ENCODE measurements around the gene C17orf58. TPM values are rescaled to one million over a fixed set of nuclear protein-coding genes. Genes with fewer than 3 reads are reported as not detected.
"Not testable (repeated sequence)": the region's sequence is repeated elsewhere in the genome, so short reads cannot be mapped to it uniquely, and the experiment has no call there.

Gene C17orf58
- total RNA-seq, 1 donor from 2014 or later, result 6.7 TPM

DNA sequence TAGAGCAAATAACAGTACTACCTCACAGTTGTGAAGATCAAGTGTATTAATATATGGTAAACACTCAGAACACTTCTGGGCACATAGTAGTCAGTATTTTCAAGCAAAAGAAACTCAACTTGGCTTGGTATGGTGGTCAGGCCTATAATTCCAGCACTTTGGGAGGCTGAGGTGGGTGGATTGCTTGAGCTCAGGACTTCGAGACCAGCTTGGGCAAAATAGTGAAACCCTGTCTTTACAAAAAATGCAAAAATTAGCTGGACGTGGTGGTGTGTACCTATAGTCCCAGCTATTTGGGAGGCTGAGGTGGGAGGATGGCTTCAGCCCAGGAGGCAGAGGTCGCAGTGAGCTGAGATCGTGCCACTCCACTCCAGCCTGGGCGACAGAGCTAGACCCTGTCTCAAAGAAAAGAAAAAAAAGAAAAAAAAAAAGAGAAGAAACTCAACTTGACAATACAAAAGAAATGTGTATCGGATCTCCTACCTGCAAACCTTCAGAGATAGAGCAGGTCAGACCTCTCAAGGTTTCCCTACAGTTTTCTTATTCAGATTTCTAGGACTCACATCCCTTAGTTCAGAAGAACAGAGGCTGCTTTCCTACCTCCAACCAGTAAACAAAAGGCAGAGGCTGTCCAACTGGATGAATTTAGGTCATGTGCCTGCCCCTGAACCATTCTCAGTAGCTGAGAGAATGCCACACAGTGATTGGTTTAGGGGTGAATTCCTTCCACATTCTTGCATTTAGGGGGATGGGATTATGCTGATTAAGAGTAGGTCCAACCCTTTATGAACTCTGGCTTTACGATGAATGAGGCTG, 37.6 kb upstream of the C17orf58 start:
- no peak for TF ChIP-seq CTCF (IDR thresholded peaks at IDR 0.05; ENCODE audit: unreplicated experiment)
- H3K4me3 Mint-ChIP-seq (ENCODE audit: unreplicated experiment), result no peak overlapping the region
- H3K36me3 Mint-ChIP-seq (ENCODE audit: low read depth, unreplicated experiment), result peaks cover 9% of the 10 kb centered on the region
- peak; percentile 42 for DNase-seq (ENCODE audit: low spot score)
- H3K9me3 Mint-ChIP-seq (ENCODE audit: unreplicated experiment), result no peaks in the 10 kb centered on the region
- H3K27me3 Mint-ChIP-seq (ENCODE audit: unreplicated experiment), result peaks cover 3% of the 10 kb centered on the region
- H3K4me1 Mint-ChIP-seq (ENCODE audit: unreplicated experiment), result peaks cover 9% of the 10 kb centered on the region
- H3K27ac Mint-ChIP-seq (ENCODE audit: unreplicated experiment), result peak overlapping the region; percentile 84

- Mint-ChIP-seq H3K4me1 (ENCODE audit: unreplicated experiment) (no peaks in the 10 kb centered on the region), H3K36me3 (ENCODE audit: low read depth, unreplicated experiment) (no peaks in the 10 kb centered on the region), H3K27me3 (ENCODE audit: unreplicated experiment) (no peaks in the 10 kb centered on the region), H3K27ac (ENCODE audit: unreplicated experiment) (no peak overlapping the region), H3K9me3 (ENCODE audit: unreplicated experiment) (no peaks in the 10 kb centered on the region), H3K4me3 (ENCODE audit: unreplicated experiment) (no peak overlapping the region)
- DNase-seq (ENCODE audit: low spot score), result no peak
- TF ChIP-seq CTCF (IDR thresholded peaks at IDR 0.05; ENCODE audit: unreplicated experiment), result no peak
Measured at GRCh38 chr17:68029512-68030215, 33.4 kb upstream of the C17orf58 start.

DNA sequence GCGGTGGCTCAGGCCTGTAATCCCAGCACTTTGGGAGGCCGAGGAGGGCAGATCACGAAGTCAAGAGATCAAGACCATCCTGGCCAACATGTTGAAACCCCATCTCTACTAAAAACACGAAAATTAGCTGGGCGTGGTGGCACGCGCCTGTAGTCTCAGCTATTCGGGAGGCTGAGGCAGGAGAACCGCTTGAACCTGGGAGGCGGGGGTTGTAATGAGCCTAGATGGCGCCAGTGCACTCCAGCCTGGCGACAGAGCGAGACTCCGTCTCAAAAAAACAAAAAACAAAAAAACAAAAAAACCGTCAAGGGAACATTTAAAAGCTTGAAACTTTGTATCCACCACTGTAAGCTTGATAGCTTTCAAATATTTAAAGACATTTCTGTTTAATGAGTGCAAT, 26.3 kb upstream of the C17orf58 start:
- not testable (repeated sequence) for H3K36me3 Mint-ChIP-seq (ENCODE audit: low read depth, unreplicated experiment); H3K9me3 Mint-ChIP-seq (ENCODE audit: unreplicated experiment); DNase-seq (ENCODE audit: low spot score); H3K27ac Mint-ChIP-seq (ENCODE audit: unreplicated experiment); H3K4me3 Mint-ChIP-seq (ENCODE audit: unreplicated experiment)
- H3K4me1 Mint-ChIP-seq (ENCODE audit: unreplicated experiment), result peaks cover 11% of the 10 kb centered on the region
- peaks cover 18% of the 10 kb centered on the region for H3K27me3 Mint-ChIP-seq (ENCODE audit: unreplicated experiment)

GRCh38 chr17:68021963-68022362, 25.7 kb upstream of the C17orf58 start:
- H3K27me3 Mint-ChIP-seq (ENCODE audit: unreplicated experiment), result peaks cover 18% of the 10 kb centered on the region
- H3K27ac Mint-ChIP-seq (ENCODE audit: unreplicated experiment), result no peak overlapping the region
- DNase-seq (ENCODE audit: low spot score), result no peak
- no peak overlapping the region for H3K4me3 Mint-ChIP-seq (ENCODE audit: unreplicated experiment)
- H3K9me3 Mint-ChIP-seq (ENCODE audit: unreplicated experiment), result no peaks in the 10 kb centered on the region
- TF ChIP-seq CTCF (IDR thresholded peaks at IDR 0.05; ENCODE audit: unreplicated experiment), result no peak
- H3K36me3 Mint-ChIP-seq (ENCODE audit: low read depth, unreplicated experiment), result peaks cover 8% of the 10 kb centered on the region
- peaks cover 11% of the 10 kb centered on the region for H3K4me1 Mint-ChIP-seq (ENCODE audit: unreplicated experiment)

DNA sequence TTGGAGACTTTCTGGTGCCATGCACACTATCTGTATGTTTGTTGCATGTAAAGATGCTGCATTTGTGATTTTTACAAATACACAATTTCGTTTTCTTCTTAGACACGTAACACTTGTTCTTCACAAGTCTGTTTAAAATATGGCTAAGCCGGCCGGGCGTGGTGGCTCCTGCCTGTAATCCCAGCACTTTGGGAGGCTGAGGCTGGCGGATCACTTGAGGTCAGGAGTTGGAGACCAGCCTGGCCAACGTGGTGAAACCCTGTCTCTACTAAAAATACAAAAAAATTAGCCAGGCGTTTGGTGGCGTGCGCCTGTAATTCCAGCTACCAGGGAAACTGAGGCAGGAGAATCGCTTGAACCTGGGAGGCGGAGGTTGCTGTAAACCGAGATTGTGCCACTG, 24.5 kb upstream of the C17orf58 start:
- H3K27me3 Mint-ChIP-seq (ENCODE audit: unreplicated experiment), result peaks cover 18% of the 10 kb centered on the region

GRCh38 chr17:68020409-68020756, 24.1 kb upstream of the C17orf58 start:
- Mint-ChIP-seq H3K27ac (ENCODE audit: unreplicated experiment) (peak overlapping the region; percentile 68), H3K36me3 (ENCODE audit: low read depth, unreplicated experiment) (peaks cover 8% of the 10 kb centered on the region), H3K27me3 (ENCODE audit: unreplicated experiment) (peaks cover 21% of the 10 kb centered on the region), H3K4me3 (ENCODE audit: unreplicated experiment) (peak overlapping the region; percentile 91), H3K9me3 (ENCODE audit: unreplicated experiment) (no peaks in the 10 kb centered on the region), H3K4me1 (ENCODE audit: unreplicated experiment) (peaks cover 11% of the 10 kb centered on the region)
- DNase-seq (ENCODE audit: low spot score), result no peak
- no peak for TF ChIP-seq CTCF (IDR thresholded peaks at IDR 0.05; ENCODE audit: unreplicated experiment)

More for the DNA sequence above, 24.5 kb upstream of the C17orf58 start:
- Mint-ChIP-seq H3K4me1 (ENCODE audit: unreplicated experiment) (peaks cover 11% of the 10 kb centered on the region), H3K4me3 (ENCODE audit: unreplicated experiment) (peak overlapping the region; percentile 91), H3K27ac (ENCODE audit: unreplicated experiment) (peak overlapping the region; percentile 68)
- H3K36me3 Mint-ChIP-seq (ENCODE audit: low read depth, unreplicated experiment); DNase-seq (ENCODE audit: low spot score); H3K9me3 Mint-ChIP-seq (ENCODE audit: unreplicated experiment): not testable (repeated sequence)
